ENCODE data around the gene RBM44. TPM values are rescaled to one million over a fixed set of nuclear protein-coding genes. Genes with fewer than 3 reads are reported as not detected.
"Not testable (repeated sequence)": the region's sequence is repeated elsewhere in the genome, so short reads cannot be mapped to it uniquely, and the experiment has no call there.

Gene RBM44
- total RNA-seq, 1 experiment from 2014 or later = 1.0 TPM

DNA sequence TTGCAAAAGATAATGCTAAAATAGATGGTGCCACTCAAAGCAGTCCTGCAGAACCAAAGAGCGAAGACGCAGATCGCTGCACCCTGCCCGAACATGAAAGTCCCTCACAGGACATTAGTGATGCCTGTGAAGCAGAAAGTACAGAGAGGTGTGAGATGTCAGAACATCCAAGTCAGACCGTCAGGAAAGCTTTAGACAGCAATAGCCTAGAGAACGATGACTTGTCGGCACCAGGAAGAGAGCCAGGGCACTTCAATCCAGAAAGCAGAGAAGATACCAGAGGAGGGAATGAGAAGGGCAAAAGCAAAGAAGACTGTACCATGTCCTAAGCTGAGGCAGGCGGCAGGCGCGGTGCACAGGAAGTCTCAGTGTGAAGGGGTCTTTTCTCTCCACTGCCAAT, 34.8 kb upstream of the RBM44 start:
- CTCF ChIA-PET = interaction anchor here (0.6 kb wide), 1 partner anchor 881 kb away, joined by 15 read pairs; no protein-coding TSS in a partner anchor
- H3K9me3 Mint-ChIP-seq (ENCODE audit: low read depth, unreplicated experiment) = no peaks in the 10 kb centered on the region
- intact Hi-C loops (cut with micrococcal nuclease; ENCODE audit: unreplicated experiment) = no loop called here
- H3K27me3 Mint-ChIP-seq (ENCODE audit: unreplicated experiment) = no peaks in the 10 kb centered on the region
- no peak for DNase-seq
- H3K4me3 Mint-ChIP-seq (ENCODE audit: low read depth, unreplicated experiment) = no peak overlapping the region
- peaks cover 56% of the 10 kb centered on the region for H3K36me3 Mint-ChIP-seq (ENCODE audit: insufficient read depth, unreplicated experiment)
- no peak overlapping the region for H3K27ac Mint-ChIP-seq (ENCODE audit: unreplicated experiment)
- BruUV-seq (replicated peaks) = no TSS peak
- no peaks in the 10 kb centered on the region for H3K4me1 Mint-ChIP-seq (ENCODE audit: low read depth, unreplicated experiment)
- TF ChIP-seq, protein P1, sequence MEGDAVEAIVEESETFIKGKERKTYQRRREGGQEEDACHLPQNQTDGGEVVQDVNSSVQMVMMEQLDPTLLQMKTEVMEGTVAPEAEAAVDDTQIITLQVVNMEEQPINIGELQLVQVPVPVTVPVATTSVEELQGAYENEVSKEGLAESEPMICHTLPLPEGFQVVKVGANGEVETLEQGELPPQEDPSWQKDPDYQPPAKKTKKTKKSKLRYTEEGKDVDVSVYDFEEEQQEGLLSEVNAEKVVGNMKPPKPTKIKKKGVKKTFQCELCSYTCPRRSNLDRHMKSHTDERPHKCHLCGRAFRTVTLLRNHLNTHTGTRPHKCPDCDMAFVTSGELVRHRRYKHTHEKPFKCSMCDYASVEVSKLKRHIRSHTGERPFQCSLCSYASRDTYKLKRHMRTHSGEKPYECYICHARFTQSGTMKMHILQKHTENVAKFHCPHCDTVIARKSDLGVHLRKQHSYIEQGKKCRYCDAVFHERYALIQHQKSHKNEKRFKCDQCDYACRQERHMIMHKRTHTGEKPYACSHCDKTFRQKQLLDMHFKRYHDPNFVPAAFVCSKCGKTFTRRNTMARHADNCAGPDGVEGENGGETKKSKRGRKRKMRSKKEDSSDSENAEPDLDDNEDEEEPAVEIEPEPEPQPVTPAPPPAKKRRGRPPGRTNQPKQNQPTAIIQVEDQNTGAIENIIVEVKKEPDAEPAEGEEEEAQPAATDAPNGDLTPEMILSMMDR (IDR thresholded peaks at IDR 0.05; ENCODE audit: unreplicated experiment) = no peak

DNA sequence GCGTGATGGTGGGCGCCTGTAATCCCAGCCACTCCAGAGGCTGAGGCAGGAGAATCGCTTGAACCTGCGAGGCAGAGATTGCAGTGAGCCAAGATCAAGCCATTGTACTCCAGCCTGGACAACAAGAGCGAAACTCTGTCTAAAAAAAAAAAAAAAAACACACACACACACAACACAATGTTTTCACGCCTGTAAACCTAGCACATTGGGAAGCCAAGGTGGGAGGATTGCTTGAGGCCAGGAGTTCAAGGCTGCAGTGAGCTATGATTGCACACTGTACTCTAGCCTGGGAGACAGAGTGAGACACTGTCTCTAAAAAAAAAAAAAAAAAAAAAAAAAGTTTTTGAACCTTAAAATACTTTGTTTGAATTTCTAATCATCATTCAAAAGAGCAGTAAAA, 33.5 kb upstream of the RBM44 start:
- H3K4me3 Mint-ChIP-seq (ENCODE audit: low read depth, unreplicated experiment); H3K9me3 Mint-ChIP-seq (ENCODE audit: low read depth, unreplicated experiment); BruUV-seq (replicated peaks); H3K27me3 Mint-ChIP-seq (ENCODE audit: unreplicated experiment); H3K4me1 Mint-ChIP-seq (ENCODE audit: low read depth, unreplicated experiment); H3K27ac Mint-ChIP-seq (ENCODE audit: unreplicated experiment); DNase-seq; intact Hi-C loops (cut with micrococcal nuclease; ENCODE audit: unreplicated experiment): not testable (repeated sequence)
- CTCF ChIA-PET = interaction anchor here (0.7 kb wide), 1 partner anchor 25 kb away, joined by 3 read pairs; no protein-coding TSS in a partner anchor
- H3K36me3 Mint-ChIP-seq (ENCODE audit: insufficient read depth, unreplicated experiment) = peaks cover 60% of the 10 kb centered on the region

DNA sequence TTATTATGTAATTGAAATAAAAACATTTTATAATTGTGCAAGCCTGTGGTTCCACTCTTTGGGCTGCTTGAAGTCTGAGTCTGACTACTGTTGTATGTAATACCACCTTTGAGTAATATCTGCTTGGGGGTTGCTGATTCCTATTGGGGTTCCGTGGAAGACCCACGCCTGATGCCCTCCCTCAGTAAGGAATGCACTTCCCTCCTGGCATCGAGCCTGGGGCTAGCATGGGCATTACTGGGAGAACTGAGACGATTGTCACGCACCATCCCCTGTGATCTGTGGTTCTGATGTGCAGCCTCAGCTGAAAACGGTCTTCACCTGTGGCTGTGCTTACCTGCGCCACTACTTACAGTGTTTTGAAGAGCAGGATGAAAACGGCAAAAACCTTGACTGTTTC, 32.7 kb upstream of the RBM44 start:
- BruUV-seq (replicated peaks) = no TSS peak
- Mint-ChIP-seq H3K36me3 (ENCODE audit: insufficient read depth, unreplicated experiment) (peaks cover 60% of the 10 kb centered on the region), H3K27me3 (ENCODE audit: unreplicated experiment) (no peaks in the 10 kb centered on the region), H3K9me3 (ENCODE audit: low read depth, unreplicated experiment) (no peaks in the 10 kb centered on the region), H3K4me1 (ENCODE audit: low read depth, unreplicated experiment) (peaks cover 9% of the 10 kb centered on the region), H3K27ac (ENCODE audit: unreplicated experiment) (no peak overlapping the region), H3K4me3 (ENCODE audit: low read depth, unreplicated experiment) (no peak overlapping the region)
- CTCF ChIA-PET = no interaction called here
- DNase-seq = no peak
- intact Hi-C loops (cut with micrococcal nuclease; ENCODE audit: unreplicated experiment) = no loop called here
- TF ChIP-seq, protein P1 (IDR thresholded peaks at IDR 0.05; ENCODE audit: unreplicated experiment) = no peak

DNA sequence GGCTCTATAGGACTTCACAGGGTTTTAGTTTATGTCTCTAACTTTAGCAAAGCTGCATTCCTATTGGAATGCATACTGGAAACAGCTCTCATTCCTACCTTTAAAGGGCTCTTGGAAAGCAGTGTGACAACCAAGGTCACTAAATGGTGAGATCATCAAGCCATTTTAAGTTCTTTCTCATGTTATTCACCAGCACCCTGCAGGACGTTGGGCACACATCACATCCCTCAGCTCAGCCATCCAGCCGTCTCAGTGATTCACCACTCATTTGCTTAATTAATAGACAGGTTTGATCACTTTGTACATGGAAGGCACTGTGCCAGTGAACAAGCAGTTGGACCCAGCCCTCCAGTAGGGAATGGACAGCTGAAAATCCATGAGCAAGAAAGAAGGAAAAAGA, 32.2 kb upstream of the RBM44 start:
- Mint-ChIP-seq H3K36me3 (ENCODE audit: insufficient read depth, unreplicated experiment) (peaks cover 62% of the 10 kb centered on the region), H3K4me1 (ENCODE audit: low read depth, unreplicated experiment) (peaks cover 9% of the 10 kb centered on the region), H3K27ac (ENCODE audit: unreplicated experiment) (no peak overlapping the region), H3K4me3 (ENCODE audit: low read depth, unreplicated experiment) (no peak overlapping the region), H3K9me3 (ENCODE audit: low read depth, unreplicated experiment) (no peaks in the 10 kb centered on the region), H3K27me3 (ENCODE audit: unreplicated experiment) (no peaks in the 10 kb centered on the region)
- CTCF ChIA-PET = no interaction called here
- BruUV-seq (replicated peaks) = no TSS peak
- intact Hi-C loops (cut with micrococcal nuclease; ENCODE audit: unreplicated experiment) = no loop called here
- TF ChIP-seq, protein P1 (IDR thresholded peaks at IDR 0.05; ENCODE audit: unreplicated experiment) = no peak
- DNase-seq = no peak

DNA sequence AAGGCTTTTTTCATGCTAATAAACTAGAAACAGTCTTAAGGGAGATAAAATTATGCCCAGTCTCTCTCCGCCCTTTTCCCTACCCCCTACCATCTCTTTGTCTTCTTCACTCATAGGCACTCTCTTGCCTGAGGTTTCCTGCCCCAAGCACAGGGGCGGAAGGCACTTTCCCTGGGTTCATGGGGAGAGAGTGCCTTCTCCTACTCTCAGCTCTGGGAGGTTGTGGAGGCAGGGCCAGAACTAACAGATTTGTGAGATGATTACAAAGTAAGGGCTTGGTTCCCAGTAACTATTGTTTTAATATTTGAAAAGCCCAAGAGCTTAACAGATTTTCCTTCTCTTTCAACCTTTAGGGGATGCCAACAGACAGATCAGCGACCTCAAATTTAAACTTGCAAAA, 26.1 kb upstream of the RBM44 start:
- Mint-ChIP-seq H3K9me3 (ENCODE audit: low read depth, unreplicated experiment) (no peaks in the 10 kb centered on the region), H3K27me3 (ENCODE audit: unreplicated experiment) (no peaks in the 10 kb centered on the region), H3K4me3 (ENCODE audit: low read depth, unreplicated experiment) (no peak overlapping the region), H3K4me1 (ENCODE audit: low read depth, unreplicated experiment) (peaks cover 9% of the 10 kb centered on the region), H3K27ac (ENCODE audit: unreplicated experiment) (no peak overlapping the region), H3K36me3 (ENCODE audit: insufficient read depth, unreplicated experiment) (peaks cover 73% of the 10 kb centered on the region)
- intact Hi-C loops (cut with micrococcal nuclease; ENCODE audit: unreplicated experiment) = no loop called here
- TF ChIP-seq, protein P1 (IDR thresholded peaks at IDR 0.05; ENCODE audit: unreplicated experiment) = no peak
- CTCF ChIA-PET = no interaction called here
- BruUV-seq (replicated peaks) = no TSS peak
- no peak for DNase-seq
